H1 (cell line): ENCODE measurements around the gene WEE1. TPM values are rescaled to one million over a fixed set of nuclear protein-coding genes. Genes with fewer than 3 reads are reported as not detected.

Experiments used
- CTCF ChIA-PET: fragments of 300-600 bp; sonication (Branson Sonifier 250); formaldehyde crosslinking; loops from one replicate; lab custom pipeline; 2021; ENCODE audit not compliant: partially characterized antibody; lab: Charles Lee
- POLR2A ChIA-PET: fragments of 300-600 bp; sonication (Branson Sonifier 250); formaldehyde crosslinking; loops from one replicate; lab custom pipeline; 2021; ENCODE audit warnings: inconsistent platforms; ENCODE audit not compliant: partially characterized antibody; lab: Charles Lee
- DNase-seq, 2 experiments: peaks; one replicate each; pipeline versions ENCODE4 v3.0.0 to v3.0.0-alpha.2; 2010 to 2022; ENCODE audit warnings: low spot score in 2 of 2, low read depth in 1 of 2, mixed read lengths in 1 of 2
- FAIRE-seq: peaks from 2 replicates; lab custom pipeline; 2011; peaks lifted over from hg19 to GRCh38; lab: Jason Lieb, UNC
- H2AFZ ChIP-seq: 2 replicates; pipeline ENCODE4 v1.8.1; 2012; ENCODE audit warnings: low read length, inconsistent platforms
- H2AK5ac ChIP-seq: 2 replicates; pipeline ENCODE4 v1.6.1; 2013; ENCODE audit warnings: low read depth, low read length
- H2BK120ac ChIP-seq: replicated peaks from 2 replicates; pipeline ENCODE3; 2013; ENCODE audit warnings: low read depth, low read length, inconsistent platforms
- H2BK12ac ChIP-seq: 2 replicates; pipeline ENCODE4 v1.6.1; 2013; ENCODE audit warnings: low read depth, low read length
- H2BK15ac ChIP-seq: 2 replicates; pipeline ENCODE4 v1.6.1; 2013; ENCODE audit warnings: low read length
- H2BK20ac ChIP-seq: 2 replicates; pipeline ENCODE4 v1.6.1; 2013; ENCODE audit warnings: low read length
- H2BK5ac ChIP-seq: 2 replicates; pipeline ENCODE4 v1.6.1; 2013; ENCODE audit warnings: low read depth, low read length
- H3K14ac ChIP-seq: 2 replicates; pipeline ENCODE4 v1.6.1; 2013; ENCODE audit warnings: inconsistent platforms; ENCODE audit not compliant: insufficient read length
- H3K18ac ChIP-seq: 2 replicates; pipeline ENCODE4 v1.6.1; 2013; ENCODE audit warnings: low read length; ENCODE audit errors: extremely low read depth
- H3K23ac ChIP-seq: 2 replicates; pipeline ENCODE4 v1.6.1; 2013; ENCODE audit warnings: inconsistent platforms; ENCODE audit not compliant: insufficient read length
- H3K23me2 ChIP-seq: 2 replicates; pipeline ENCODE4 v1.6.1; 2013; ENCODE audit warnings: low read depth, low read length
- H3K27ac ChIP-seq: 2 replicates; pipeline ENCODE4 v1.6.1; 2011; ENCODE audit warnings: low read depth, low read length, inconsistent platforms
- H3K27me3 ChIP-seq, 4 experiments: replicated peaks in 1 of 4; 1 replicate in 1 of 4; 2 replicates in 3 of 4; pipeline versions ENCODE4 v1.6.1 to v1.8.1; 2011 to 2013; ENCODE audit warnings: low read length in 3 of 4, mild to moderate bottlenecking in 3 of 4, inconsistent platforms in 2 of 4, mixed read lengths in 2 of 4, moderate library complexity in 1 of 4; ENCODE audit not compliant: control insufficient read depth in 3 of 4, insufficient read depth in 3 of 4; ENCODE audit errors: extremely low read depth in 1 of 4
- H3K36me3 ChIP-seq, 4 experiments: 2 replicates each; pipeline versions ENCODE4 v1.6.1 to v1.8.1; 2011 to 2013; ENCODE audit warnings: mild to moderate bottlenecking in 4 of 4, low read length in 3 of 4, moderate library complexity in 2 of 4, control low read depth in 1 of 4, inconsistent platforms in 1 of 4; ENCODE audit not compliant: insufficient read depth in 4 of 4, control insufficient read depth in 2 of 4
- H3K4ac ChIP-seq: replicated peaks from 2 replicates; pipeline ENCODE3; 2013; ENCODE audit warnings: low read length, low read depth, mixed read lengths, inconsistent platforms; ENCODE audit not compliant: insufficient read length
- H3K4me1 ChIP-seq, 4 experiments: replicated peaks in 1 of 4; 1 replicate in 1 of 4; 2 replicates in 3 of 4; pipeline versions ENCODE4 v1.6.1 to v1.8.1; 2011 to 2013; ENCODE audit warnings: low read length in 3 of 4, inconsistent platforms in 2 of 4, mixed read lengths in 1 of 4; ENCODE audit not compliant: insufficient read depth in 4 of 4, control insufficient read depth in 3 of 4
- H3K4me2 ChIP-seq, 2 experiments: 2 replicates each; pipeline versions ENCODE4 v1.6.1 to v1.8.1; 2011 to 2013; ENCODE audit warnings: low read depth in 2 of 2, low read length in 2 of 2, control low read depth in 1 of 2, inconsistent platforms in 1 of 2, mild to moderate bottlenecking in 1 of 2; ENCODE audit not compliant: insufficient read depth in 1 of 2
- H3K4me3 ChIP-seq, 4 experiments: fragments of 200-600, 300-600 bp in 1 of 4; sonication (generic), shearing (Covaris generic), sonication (Bioruptor Twin) in 1 of 4; 2 replicates each; pipeline versions ENCODE4 v1.5.1 to v1.8.1; 2011 to 2016; ENCODE audit warnings: low read length in 4 of 4, low read depth in 3 of 4, control low read depth in 2 of 4, inconsistent platforms in 2 of 4, mild to moderate bottlenecking in 2 of 4, mixed read lengths in 1 of 4, moderate library complexity in 1 of 4; ENCODE audit not compliant: insufficient read depth in 2 of 4; ENCODE audit errors: extremely low read depth in 1 of 4
- H3K56ac ChIP-seq: replicated peaks from 2 replicates; pipeline ENCODE3; 2013; ENCODE audit warnings: low read depth, mild to moderate bottlenecking, mixed read lengths, low read length, inconsistent platforms; ENCODE audit not compliant: insufficient read length
- H3K79me1 ChIP-seq: 2 replicates; pipeline ENCODE4 v1.6.1; 2013; ENCODE audit warnings: low read depth, low read length, control low read depth
- H3K79me2 ChIP-seq, 2 experiments: 2 replicates each; pipeline versions ENCODE4 v1.6.1 to v1.8.1; 2012 to 2013; ENCODE audit warnings: low read length in 2 of 2, mild to moderate bottlenecking in 2 of 2, inconsistent platforms in 1 of 2; ENCODE audit not compliant: insufficient read depth in 2 of 2, control insufficient read depth in 1 of 2
- H3K9ac ChIP-seq, 4 experiments: replicated peaks in 1 of 4; 1 replicate in 1 of 4; 2 replicates in 3 of 4; pipeline versions ENCODE4 v1.6.1 to v1.8.1; 2011 to 2013; ENCODE audit warnings: low read depth in 3 of 4, low read length in 3 of 4, control low read depth in 2 of 4, mild to moderate bottlenecking in 2 of 4, moderate library complexity in 2 of 4, inconsistent platforms in 1 of 4; ENCODE audit errors: extremely low read depth in 1 of 4
- H3K9me3 ChIP-seq, 2 experiments: 2 replicates each; pipeline versions ENCODE4 v1.6.1 to v1.8.1; 2012 to 2013; ENCODE audit warnings: mild to moderate bottlenecking in 2 of 2, moderate library complexity in 2 of 2, control low read depth in 1 of 2, inconsistent platforms in 1 of 2, low read depth in 1 of 2, low read length in 1 of 2, mixed read lengths in 1 of 2; ENCODE audit not compliant: insufficient read depth in 2 of 2
- H4K20me1 ChIP-seq, 2 experiments: replicated peaks in 1 of 2; 2 replicates each; pipeline versions ENCODE3 to v1.8.1; 2011 to 2013; ENCODE audit warnings: inconsistent platforms in 2 of 2, low read length in 2 of 2, mild to moderate bottlenecking in 1 of 2; ENCODE audit not compliant: insufficient read depth in 2 of 2, control insufficient read depth in 1 of 2
- H4K5ac ChIP-seq: 2 replicates; pipeline ENCODE4 v1.6.1; 2013; ENCODE audit warnings: low read length, low read depth, mixed read lengths, inconsistent platforms; ENCODE audit not compliant: insufficient read length
- H4K8ac ChIP-seq: 2 replicates; pipeline ENCODE4 v1.8.0; 2013; ENCODE audit warnings: mild to moderate bottlenecking, moderate library complexity, low read length, inconsistent platforms; ENCODE audit not compliant: insufficient read depth; ENCODE audit errors: extremely low read depth
- H4K91ac ChIP-seq: replicated peaks from 2 replicates; pipeline ENCODE3; 2013; ENCODE audit warnings: low read length, mixed read lengths, inconsistent platforms; ENCODE audit not compliant: insufficient read length
- ASH2L ChIP-seq: fragments of 200-600, 300-600 bp; sonication (generic); IDR thresholded peaks from one replicate; pipeline ENCODE4 v1.7.1; 2017; ENCODE audit warnings: low read length
- BACH1 ChIP-seq: IDR thresholded peaks from 2 replicates; pipeline ENCODE4 v1.6.1; 2012; ENCODE audit warnings: low read length, improper control_type of control experiment
- CBX5 ChIP-seq: fragments of 300-800, 300-1000 bp; sonication (generic); IDR thresholded peaks from 2 replicates; pipeline ENCODE4 v1.7.1; 2016; ENCODE audit warnings: antibody characterized with exemption, low read length, low read depth
- CHD1 ChIP-seq: IDR thresholded peaks from 2 replicates; pipeline ENCODE4 v1.6.1; 2012; ENCODE audit warnings: low read depth, low read length, improper control_type of control experiment
- EGR1 ChIP-seq: IDR thresholded peaks from 2 replicates; pipeline ENCODE4 v1.6.1; 2011; ENCODE audit warnings: low read depth, low read length, borderline replicate concordance
- FOSL1 ChIP-seq: IDR thresholded peaks from 2 replicates; pipeline ENCODE4 v1.6.1; 2011; ENCODE audit warnings: mild to moderate bottlenecking, low read depth, low read length, moderate library complexity; ENCODE audit not compliant: insufficient read depth
- GTF2F1 ChIP-seq: IDR thresholded peaks from 2 replicates; pipeline ENCODE4 v1.6.1; 2012; ENCODE audit warnings: low read depth, low read length, improper control_type of control experiment, borderline replicate concordance
- MAX ChIP-seq: IDR thresholded peaks from 2 replicates; pipeline ENCODE4 v1.6.1; 2012; ENCODE audit warnings: inconsistent platforms
- NANOG ChIP-seq: IDR thresholded peaks from 2 replicates; pipeline ENCODE4 v1.6.1; 2011; ENCODE audit warnings: low read length, low read depth, mild to moderate bottlenecking, inconsistent platforms; ENCODE audit not compliant: insufficient read depth, poor library complexity, severe bottlenecking
- POLR2AphosphoS5 ChIP-seq: IDR thresholded peaks from 2 replicates; pipeline ENCODE4 v1.6.1; 2011; ENCODE audit warnings: low read depth, low read length
- RBBP5 ChIP-seq: IDR thresholded peaks from 2 replicates; pipeline ENCODE4 v1.7.1; 2012; ENCODE audit warnings: low read depth, mild to moderate bottlenecking, inconsistent platforms, low read length, moderate library complexity, borderline replicate concordance
- SIX5 ChIP-seq: IDR thresholded peaks from 2 replicates; pipeline ENCODE4 v1.6.1; 2011; ENCODE audit warnings: mild to moderate bottlenecking, low read depth, low read length
- SP1 ChIP-seq: IDR thresholded peaks from 2 replicates; pipeline ENCODE4 v1.6.1; 2011; ENCODE audit warnings: low read depth, low read length
- TBP ChIP-seq: IDR thresholded peaks from 2 replicates; pipeline ENCODE4 v1.6.1; 2011; ENCODE audit warnings: low read depth, low read length, improper control_type of control experiment
- USF2 ChIP-seq: IDR thresholded peaks from 2 replicates; pipeline ENCODE4 v1.6.1; 2011; ENCODE audit warnings: low read length, improper control_type of control experiment
- polyA plus RNA-seq, 7 experiments: library from polyadenylated mRNA; depleted of rRNA in 3 of 7; stranded (reverse) in 5 of 7; unstranded in 2 of 7; fragments of >200 nt in 5 of 7; fragments of 200-250 nt in 2 of 7; gene quantifications; 1 replicate in 5 of 7; 2 replicates in 1 of 7; 4 replicates in 1 of 7; pipeline versions ENCODE4 v1.2.1 to v1.2.3, GENCODE V29; 2011 to 2013; ENCODE audit warnings: missing spikeins in 2 of 7, mixed read lengths in 2 of 7
- total RNA-seq: library from RNA; stranded (reverse); fragmentation: NEBNext Ultra II Directional; extraction: Animal tissue kit (Norgen Biotek cat#: 25700); gene quantifications from 2 replicates; pipeline ENCODE4 v1.2.1, GENCODE V29; 2021

The WEE1 gene
- total and polyA plus RNA-seq, 2 of the 8 experiments (the other 6 are each of a cell fraction or from before 2014, with no cell fraction given) = 40.8 to 120 TPM

GRCh38 chr11:9624448-9624847 lies 51.0 kb downstream of the WEE1 start:
- no peaks in the 10 kb centered on the region for H3K79me2 ChIP-seq
- no peak overlapping the region for H3K4me3 ChIP-seq
- no peaks in the 10 kb centered on the region; the same call in 1 of the 2 replicates for H3K23me2 ChIP-seq
- CTCF ChIA-PET = interaction anchor here (0.6 to 2.4 kb wide), 7 partner anchors 11 to 393 kb away, joined by 3 to 13 read pairs (median 3); no protein-coding TSS in a partner anchor
- no peak overlapping the region for H2AFZ ChIP-seq
- H2BK12ac ChIP-seq = no peak overlapping the region
- H2AK5ac ChIP-seq = no peak overlapping the region
- no peaks in the 10 kb centered on the region for H3K27me3 ChIP-seq
- H4K20me1 ChIP-seq = no peaks in the 10 kb centered on the region
- no peak overlapping the region for H3K56ac ChIP-seq
- no peak overlapping the region for H4K8ac ChIP-seq
- H4K91ac ChIP-seq = no peak overlapping the region
- no peak overlapping the region for H3K18ac ChIP-seq
- H3K79me1 ChIP-seq = no peaks in the 10 kb centered on the region
- no peak overlapping the region for H2BK120ac ChIP-seq
- H3K9me3 ChIP-seq = no peaks in the 10 kb centered on the region; a peak in 1 of 4 replicates
- FAIRE-seq (no peak), DNase-seq (no peak)
- no peaks in the 10 kb centered on the region for H3K36me3 ChIP-seq
- H3K14ac ChIP-seq = no peak overlapping the region
- H2BK20ac ChIP-seq = no peak overlapping the region
- no peak overlapping the region for H4K5ac ChIP-seq
- no peak overlapping the region for H2BK15ac ChIP-seq
- no peak overlapping the region for H3K9ac ChIP-seq
- peaks cover 4 to 26% (median 18%) of the 10 kb centered on the region in 4 experiments for H3K4me1 ChIP-seq
- H2BK5ac ChIP-seq = no peak overlapping the region
- H3K23ac ChIP-seq = no peak overlapping the region
- H3K27ac ChIP-seq = no peak overlapping the region
- POLR2A ChIA-PET = interaction anchor here (0.5 to 1.3 kb wide), 4 partner anchors 10 to 680 kb away, joined by 3 to 5 read pairs (median 4); partner anchors contain the start of gene ADM
- H3K4ac ChIP-seq = no peak overlapping the region
- H3K4me2 ChIP-seq = no peak overlapping the region
- TF ChIP-seq RBBP5 (no peak), CBX5 (no peak), GTF2F1 (no peak), FOSL1 (no peak), EGR1 (no peak), SP1 (no peak), SIX5 (no peak), MAX (no peak), NANOG (no peak), POLR2AphosphoS5 (no peak), CHD1 (no peak), TBP (no peak), USF2 (no peak), BACH1 (no peak), ASH2L (no peak)
